Epithelial cell of esophagus (primary cell): Measurements from ENCODE around the gene TM2D3.
A peak's percentile ranks its signal among the peaks of the same experiment; 100 is the strongest.

Source experiments
- DNase-seq: peaks from one replicate; pipeline ENCODE4 v3.0.0; 2010; ENCODE audit warnings: low read depth
- H3K4me3 ChIP-seq: 2 replicates; pipeline ENCODE4 v1.5.1; 2011; ENCODE audit warnings: mild to moderate bottlenecking, low read length, control low read depth
- TF ChIP-seq, protein P1 (sequence below): IDR thresholded peaks from 2 replicates; pipeline ENCODE4 v1.5.1; 2011; ENCODE audit warnings: low read depth, mild to moderate bottlenecking, low read length, control low read depth, inconsistent platforms; ENCODE audit not compliant: insufficient read depth; ENCODE audit errors: missing control alignments

TM2D3 gene

DNA sequence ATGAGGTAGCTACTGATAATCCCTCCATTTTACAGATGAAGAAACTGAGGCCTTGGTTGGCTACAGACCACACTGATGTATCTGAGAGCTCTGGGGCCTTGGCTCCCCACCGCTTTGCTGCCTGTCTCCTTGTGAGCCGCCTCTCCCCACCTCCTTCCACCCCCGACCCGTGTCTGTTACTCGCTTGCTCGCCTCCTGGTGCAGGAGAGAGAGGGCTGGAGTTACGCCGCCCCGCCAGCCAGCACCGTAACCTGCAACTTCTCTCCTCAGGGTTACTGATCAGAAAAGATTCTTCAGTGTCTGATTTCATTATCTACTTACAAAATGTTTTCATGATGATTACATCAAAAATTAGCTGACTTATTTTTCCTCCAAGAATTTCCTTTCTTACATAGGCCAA is 34.1 kb downstream of the TM2D3 start:
- H3K4me3 ChIP-seq, result no peak overlapping the region
- no peak for DNase-seq
- TF ChIP-seq, protein P1, sequence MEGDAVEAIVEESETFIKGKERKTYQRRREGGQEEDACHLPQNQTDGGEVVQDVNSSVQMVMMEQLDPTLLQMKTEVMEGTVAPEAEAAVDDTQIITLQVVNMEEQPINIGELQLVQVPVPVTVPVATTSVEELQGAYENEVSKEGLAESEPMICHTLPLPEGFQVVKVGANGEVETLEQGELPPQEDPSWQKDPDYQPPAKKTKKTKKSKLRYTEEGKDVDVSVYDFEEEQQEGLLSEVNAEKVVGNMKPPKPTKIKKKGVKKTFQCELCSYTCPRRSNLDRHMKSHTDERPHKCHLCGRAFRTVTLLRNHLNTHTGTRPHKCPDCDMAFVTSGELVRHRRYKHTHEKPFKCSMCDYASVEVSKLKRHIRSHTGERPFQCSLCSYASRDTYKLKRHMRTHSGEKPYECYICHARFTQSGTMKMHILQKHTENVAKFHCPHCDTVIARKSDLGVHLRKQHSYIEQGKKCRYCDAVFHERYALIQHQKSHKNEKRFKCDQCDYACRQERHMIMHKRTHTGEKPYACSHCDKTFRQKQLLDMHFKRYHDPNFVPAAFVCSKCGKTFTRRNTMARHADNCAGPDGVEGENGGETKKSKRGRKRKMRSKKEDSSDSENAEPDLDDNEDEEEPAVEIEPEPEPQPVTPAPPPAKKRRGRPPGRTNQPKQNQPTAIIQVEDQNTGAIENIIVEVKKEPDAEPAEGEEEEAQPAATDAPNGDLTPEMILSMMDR, result no peak

DNA sequence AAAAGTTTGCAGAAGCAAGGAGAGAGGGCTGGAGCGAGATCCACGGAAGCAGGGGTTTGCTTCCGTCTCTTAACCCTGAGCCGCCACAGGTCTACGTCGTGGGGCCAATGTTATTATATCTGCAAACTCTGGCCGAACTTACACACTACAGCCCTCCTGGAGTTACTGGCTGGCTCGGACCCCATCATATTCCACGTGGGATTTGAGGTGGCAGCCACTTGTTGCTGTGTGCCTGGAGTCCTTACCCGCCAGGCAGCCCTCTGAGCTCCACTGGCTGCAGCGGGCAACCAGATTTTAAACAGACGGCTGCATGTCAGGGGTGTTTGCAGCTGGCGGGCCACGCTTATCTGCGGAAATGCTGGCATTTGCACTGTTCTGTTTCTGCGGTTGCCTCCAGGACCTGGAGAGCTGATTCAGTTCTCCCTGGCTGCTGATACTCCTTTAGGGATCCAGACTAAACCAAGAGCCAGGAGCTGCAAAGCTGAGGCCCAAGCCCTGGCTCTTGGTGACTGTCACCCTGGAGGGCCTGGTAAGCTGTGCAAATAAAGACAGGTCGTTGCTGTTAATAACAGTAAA is 34.7 kb downstream of the TM2D3 start:
- no peak overlapping the region for H3K4me3 ChIP-seq
- TF ChIP-seq, protein P1, result no peak

DNA sequence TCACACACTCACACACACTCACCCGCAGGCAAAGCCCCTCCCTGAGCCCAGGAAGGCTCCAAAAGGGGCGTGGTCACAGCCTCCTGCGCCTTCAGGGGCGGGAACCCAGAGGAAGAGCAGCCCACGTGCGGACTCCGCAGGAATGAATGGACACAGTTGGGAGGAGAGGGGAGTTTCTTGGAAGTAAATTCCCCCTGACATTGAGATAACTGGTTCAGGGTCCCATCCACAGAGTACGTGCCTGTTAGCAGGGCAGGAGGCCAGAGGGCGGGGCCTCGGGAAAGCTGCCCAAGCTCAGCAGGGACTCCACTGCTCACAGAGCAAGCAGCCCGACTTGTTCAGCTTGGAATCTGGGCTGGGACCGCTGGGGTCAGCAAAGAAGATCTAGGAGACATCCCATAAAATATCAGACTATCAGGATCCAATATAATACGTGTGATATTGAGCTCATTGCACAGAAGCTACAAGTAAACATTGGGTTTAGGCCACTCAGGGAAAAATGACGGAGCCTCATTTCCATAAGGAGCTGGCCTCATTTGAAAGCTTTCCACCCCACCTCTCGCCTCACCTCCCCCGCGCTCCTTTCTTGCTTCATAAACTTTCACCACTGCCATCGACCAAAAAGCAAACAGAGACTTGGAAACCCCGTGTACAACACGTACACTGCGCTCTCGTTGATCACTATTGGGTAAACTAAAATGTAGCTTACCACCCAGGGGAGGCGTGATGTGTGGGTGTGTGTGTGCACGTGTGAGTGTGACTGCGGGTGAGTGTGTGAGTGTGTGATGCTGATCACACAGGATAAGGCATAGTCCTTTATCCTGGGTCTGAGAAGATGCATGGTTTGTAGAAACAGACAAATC is 36.0 kb downstream of the TM2D3 start:
- H3K4me3 ChIP-seq, result no peak overlapping the region
- TF ChIP-seq, protein P1, result no peak
- DNase-seq, result peak; percentile 83

More for the DNA sequence above, 34.7 kb downstream of the TM2D3 start:
- no peak for DNase-seq

DNA sequence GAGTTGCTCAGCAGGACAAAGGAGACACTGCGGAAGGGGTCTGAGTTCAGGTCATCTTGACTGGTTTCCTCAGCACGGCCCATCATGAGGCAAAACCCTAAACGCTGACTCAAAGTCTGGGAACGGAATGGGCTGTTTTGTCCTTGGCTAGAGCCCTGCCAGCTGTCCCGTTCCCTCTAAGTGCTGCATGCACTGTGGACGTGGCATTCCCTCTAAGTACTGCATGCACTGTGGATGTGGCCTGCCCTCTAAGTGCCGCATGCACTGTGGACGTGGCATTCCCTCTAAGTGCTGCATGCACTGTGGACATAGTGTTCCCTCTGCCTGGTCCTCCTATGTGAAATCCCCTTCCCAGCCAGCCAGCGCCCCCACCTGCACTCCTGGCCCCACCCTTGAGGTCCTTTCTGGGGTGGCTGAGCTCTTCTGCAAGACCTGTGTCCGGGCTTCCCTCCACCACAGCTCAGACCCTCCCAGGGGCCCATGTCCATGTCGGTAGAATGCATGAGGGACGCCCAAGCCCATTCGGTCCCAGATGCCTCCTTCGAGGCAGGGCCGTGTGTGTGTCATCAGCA is 36.7 kb downstream of the TM2D3 start:
- no peak for DNase-seq
- TF ChIP-seq, protein P1, result no peak
- no peak overlapping the region for H3K4me3 ChIP-seq

DNA sequence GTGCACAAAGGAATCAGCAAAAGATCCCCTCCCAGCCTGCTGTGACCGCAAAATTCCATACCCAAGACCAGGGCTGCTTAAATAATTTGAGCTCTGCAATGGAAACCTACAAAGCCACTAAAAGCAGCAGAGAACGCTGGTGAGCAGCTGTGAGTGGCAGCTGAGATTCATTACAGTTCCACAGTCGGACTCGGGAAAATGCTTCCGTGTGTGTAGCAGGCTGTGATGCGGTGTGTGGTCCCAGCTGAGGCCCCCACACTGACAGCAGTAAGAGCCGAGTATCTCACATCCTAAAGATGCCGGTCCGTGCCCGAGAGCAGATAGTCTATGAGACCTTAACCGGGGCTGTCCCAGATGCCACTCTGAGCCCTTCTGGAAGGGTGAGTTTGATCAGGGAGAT is 37.4 kb downstream of the TM2D3 start:
- H3K4me3 ChIP-seq, result no peak overlapping the region
- TF ChIP-seq, protein P1, result no peak
- no peak for DNase-seq

DNA sequence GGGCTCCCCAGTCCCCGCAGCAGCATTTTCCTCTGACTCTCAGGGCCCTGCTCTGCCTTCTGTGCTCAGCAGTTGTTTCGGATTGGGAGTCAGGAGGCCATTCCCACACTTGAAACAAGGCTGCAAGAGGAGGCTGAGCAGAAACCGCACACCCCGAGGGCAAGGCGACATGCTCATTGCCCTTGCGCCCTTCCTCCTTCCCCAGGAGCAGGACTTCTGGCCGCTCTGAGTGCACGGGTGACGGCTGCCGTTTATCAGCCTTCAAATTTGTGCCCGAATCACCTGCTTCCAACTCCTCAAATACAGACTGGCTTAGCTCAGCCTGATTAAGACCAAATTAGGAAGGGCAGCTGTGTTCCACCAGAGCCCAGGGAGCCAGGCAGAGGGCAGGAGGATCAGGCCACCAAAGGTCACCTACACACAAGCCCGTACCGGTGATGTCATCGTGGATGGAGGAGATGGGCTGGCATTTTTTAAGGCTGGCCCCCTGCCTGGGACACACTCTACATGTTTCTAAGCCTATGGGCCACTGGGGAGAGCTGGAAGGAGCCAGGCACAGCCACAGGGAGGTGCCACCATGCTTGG is 38.1 kb downstream of the TM2D3 start:
- TF ChIP-seq, protein P1, result no peak
- DNase-seq, result no peak
- H3K4me3 ChIP-seq, result no peak overlapping the region
